Activated CD4-positive, alpha-beta T cell treated with anti-CD3 and anti-CD28 coated beads, Interleukin-2, amount 10 ng/mL, durations not matched to agents 24 days and 14 days (primary cell): ENCODE data around the gene FBXO10. TPM values are rescaled to one million over a fixed set of nuclear protein-coding genes. Genes with fewer than 3 reads are reported as not detected.

Experiments used
- DNase-seq: peaks from one replicate; pipeline ENCODE4 v3.0.0; 2022
- H3K27ac Mint-ChIP-seq: one replicate; pipeline ENCODE4 v1.8.0; 2022; ENCODE audit warnings: mild to moderate bottlenecking, mixed read lengths
- H3K27me3 Mint-ChIP-seq: one replicate; pipeline ENCODE4 v1.8.0; 2022; ENCODE audit warnings: mixed read lengths
- H3K36me3 Mint-ChIP-seq: one replicate; pipeline ENCODE4 v1.8.0; 2022; ENCODE audit warnings: low read depth, mild to moderate bottlenecking, mixed read lengths
- H3K4me1 Mint-ChIP-seq: one replicate; pipeline ENCODE4 v1.8.0; 2021; ENCODE audit warnings: mixed read lengths
- H3K4me3 Mint-ChIP-seq: one replicate; pipeline ENCODE4 v1.8.0; 2022; ENCODE audit warnings: mild to moderate bottlenecking, moderate library complexity, mixed read lengths
- H3K9me3 Mint-ChIP-seq: one replicate; pipeline ENCODE4 v1.8.0; 2021; ENCODE audit warnings: mixed read lengths
- intact Hi-C: fragments of 100-400 bp; cut with micrococcal nuclease; formaldehyde crosslinking; loops from one replicate; pipeline ENCODE4 v1.15.1; 2023
- total RNA-seq: library from RNA; stranded (reverse); gene quantifications from 2 replicates; pipeline ENCODE4 v1.2.3, GENCODE V29; 2022

FBXO10 gene
- total RNA-seq, 1 donor from 2014 or later: 2.7 TPM

DNA sequence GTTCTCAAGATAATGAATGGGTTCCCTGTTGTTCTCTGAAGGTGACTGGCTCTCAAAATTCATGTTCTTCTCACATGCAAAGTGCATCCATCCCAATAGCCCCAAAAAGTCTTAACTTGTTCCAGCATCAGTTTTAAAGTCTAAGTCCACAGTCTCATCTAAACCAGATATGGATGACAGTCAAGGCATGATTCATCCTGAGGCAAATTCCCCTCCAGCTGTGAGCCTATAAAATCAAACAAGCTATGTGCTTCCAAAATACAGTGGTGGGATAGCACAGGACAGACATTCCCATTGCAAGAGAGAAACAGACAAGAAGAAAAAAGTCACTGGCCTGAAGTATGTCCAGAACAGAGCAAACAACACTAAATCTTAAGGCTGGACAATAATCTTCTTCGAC lies 25.4 kb downstream of the FBXO10 start:
- no peaks in the 10 kb centered on the region for H3K9me3 Mint-ChIP-seq
- no peak overlapping the region for H3K27ac Mint-ChIP-seq
- no peak overlapping the region for H3K4me3 Mint-ChIP-seq
- H3K36me3 Mint-ChIP-seq: no peaks in the 10 kb centered on the region
- no peak for DNase-seq
- no peaks in the 10 kb centered on the region for H3K27me3 Mint-ChIP-seq
- H3K4me1 Mint-ChIP-seq: no peaks in the 10 kb centered on the region
- intact Hi-C loops: no loop called here

DNA sequence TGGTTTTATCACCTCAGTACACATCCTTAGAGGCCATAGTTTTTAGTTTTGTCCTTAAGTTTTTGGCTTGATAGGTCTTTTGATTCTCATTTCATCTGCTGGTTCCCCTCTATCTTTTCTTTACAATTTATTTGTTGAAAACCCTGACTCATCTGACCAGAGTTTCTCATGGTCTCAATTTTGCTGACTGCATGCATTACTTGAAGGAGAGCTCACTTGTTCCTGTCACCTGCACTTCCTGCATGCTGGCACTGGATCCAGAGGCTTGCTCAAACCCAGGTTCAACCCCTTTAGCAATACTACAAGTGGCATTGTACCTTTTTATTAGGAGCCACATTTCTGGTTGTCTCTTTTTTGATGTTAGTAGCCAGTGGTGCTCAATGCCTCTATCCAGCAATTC lies 26.7 kb downstream of the FBXO10 start:
- intact Hi-C loops: no loop called here
- Mint-ChIP-seq H3K27ac (no peak overlapping the region), H3K27me3 (no peaks in the 10 kb centered on the region), H3K9me3 (no peaks in the 10 kb centered on the region), H3K4me3 (no peak overlapping the region), H3K36me3 (no peaks in the 10 kb centered on the region), H3K4me1 (no peaks in the 10 kb centered on the region)
- no peak for DNase-seq

DNA sequence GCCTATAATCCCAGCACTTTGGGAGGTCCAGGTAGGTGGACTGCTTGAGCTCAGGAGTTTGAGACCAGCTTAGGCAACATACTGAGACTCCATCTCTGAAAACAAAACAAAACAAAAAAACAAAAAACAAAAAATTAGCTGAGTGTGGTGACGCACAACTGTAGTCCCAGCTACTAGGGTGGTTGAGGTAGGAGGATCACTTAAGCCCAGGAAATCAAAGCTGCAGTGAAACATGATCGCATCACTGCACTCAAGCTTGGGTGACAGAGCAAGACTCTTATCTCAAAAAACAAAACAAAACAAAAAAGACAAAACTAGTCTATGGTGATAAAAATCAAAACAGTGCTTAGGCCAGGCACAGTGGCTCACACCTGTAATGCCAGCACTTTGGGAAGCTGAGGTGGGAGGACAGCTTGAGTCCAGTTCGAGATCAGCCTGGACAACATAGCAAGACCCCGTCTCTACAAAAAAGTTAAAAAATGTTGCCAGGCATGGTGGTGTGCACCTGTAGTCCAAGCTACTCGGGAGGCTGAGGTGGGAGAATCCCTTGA lies 28.8 kb downstream of the FBXO10 start:
- intact Hi-C loops: no loop called here
- Mint-ChIP-seq H3K36me3 (no peaks in the 10 kb centered on the region), H3K4me1 (no peaks in the 10 kb centered on the region), H3K27ac (no peak overlapping the region), H3K4me3 (no peak overlapping the region), H3K9me3 (no peaks in the 10 kb centered on the region), H3K27me3 (no peaks in the 10 kb centered on the region)
- DNase-seq: no peak

DNA sequence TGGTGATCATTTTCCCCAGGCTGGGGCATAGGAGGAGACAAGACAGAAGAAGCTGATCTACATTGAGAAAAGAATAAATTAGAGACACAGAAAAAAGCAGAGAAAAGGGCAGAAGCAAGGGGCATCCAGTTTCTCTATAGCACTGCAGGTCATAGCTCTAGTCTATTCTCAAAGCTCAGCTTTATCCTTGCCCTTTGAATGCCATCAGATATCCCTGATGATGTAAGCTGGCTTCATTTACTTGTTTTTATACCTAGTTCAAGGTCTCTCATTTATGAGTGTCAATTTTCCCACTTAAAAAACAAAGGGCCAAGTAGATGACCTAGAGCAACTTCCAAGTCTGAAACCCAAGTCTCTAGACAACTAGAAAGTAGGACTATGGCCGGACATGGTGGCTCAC lies 32.7 kb downstream of the FBXO10 start:
- Mint-ChIP-seq H3K4me3 (no peak overlapping the region), H3K27me3 (no peaks in the 10 kb centered on the region), H3K36me3 (no peaks in the 10 kb centered on the region), H3K9me3 (no peaks in the 10 kb centered on the region), H3K4me1 (no peaks in the 10 kb centered on the region), H3K27ac (no peak overlapping the region)
- intact Hi-C loops: no loop called here
- no peak for DNase-seq

DNA sequence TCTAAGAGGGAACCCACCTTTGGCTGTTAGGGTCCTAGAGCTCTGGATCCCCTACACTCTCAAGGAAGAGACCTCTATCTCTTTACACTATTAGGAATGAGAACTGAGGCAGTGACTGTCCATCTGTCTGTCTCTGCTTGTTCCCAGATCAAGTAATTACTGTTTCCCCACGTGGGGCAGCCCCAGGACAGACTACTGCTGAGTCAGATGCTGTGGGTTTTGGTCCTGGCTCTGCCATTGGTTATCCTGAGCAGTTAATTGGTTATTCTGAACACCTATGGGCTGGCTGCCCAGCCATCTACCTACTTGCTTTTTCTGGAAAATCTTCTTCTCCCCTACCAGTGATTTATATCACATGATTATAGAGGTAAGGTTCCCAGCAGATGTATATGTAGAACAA lies 33.3 kb downstream of the FBXO10 start:
- intact Hi-C loops: no loop called here
- H3K27ac Mint-ChIP-seq: no peak overlapping the region

GRCh38 chr9:37542488-37542887 lies 33.7 kb downstream of the FBXO10 start:
- Mint-ChIP-seq H3K9me3 (no peaks in the 10 kb centered on the region), H3K27ac (no peak overlapping the region), H3K4me1 (no peaks in the 10 kb centered on the region), H3K27me3 (no peaks in the 10 kb centered on the region), H3K36me3 (no peaks in the 10 kb centered on the region), H3K4me3 (no peak overlapping the region)
- intact Hi-C loops: no loop called here
- no peak for DNase-seq

More for the DNA sequence above, 33.3 kb downstream of the FBXO10 start:
- Mint-ChIP-seq H3K9me3 (no peaks in the 10 kb centered on the region), H3K4me1 (no peaks in the 10 kb centered on the region), H3K27me3 (no peaks in the 10 kb centered on the region), H3K36me3 (no peaks in the 10 kb centered on the region), H3K4me3 (no peak overlapping the region)
- no peak for DNase-seq

DNA sequence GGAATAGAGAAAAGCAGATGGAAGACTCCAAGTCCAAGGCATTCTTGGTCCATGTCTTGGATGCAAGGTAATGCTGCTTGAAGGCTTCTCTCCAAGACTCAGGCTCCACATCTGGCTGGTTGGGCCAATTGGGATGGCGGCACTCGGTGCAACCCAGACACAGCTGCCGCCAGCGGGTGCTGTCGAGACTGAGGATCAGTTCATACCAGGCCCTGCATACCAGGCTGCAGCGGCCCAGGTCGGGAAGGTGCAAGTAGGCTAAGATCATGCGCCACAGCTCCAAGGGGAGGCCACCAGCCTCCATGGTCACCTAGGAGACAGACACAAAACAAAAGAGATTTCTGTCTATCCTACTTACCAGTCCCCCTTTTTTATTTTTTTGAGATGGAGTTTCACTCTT lies 34.7 kb downstream of the FBXO10 start:
- intact Hi-C loops: no loop called here
- no peak overlapping the region for H3K27ac Mint-ChIP-seq
- DNase-seq: no peak
- no peaks in the 10 kb centered on the region for H3K9me3 Mint-ChIP-seq
- no peaks in the 10 kb centered on the region for H3K36me3 Mint-ChIP-seq
- H3K4me1 Mint-ChIP-seq: no peaks in the 10 kb centered on the region
- no peaks in the 10 kb centered on the region for H3K27me3 Mint-ChIP-seq
- no peak overlapping the region for H3K4me3 Mint-ChIP-seq

DNA sequence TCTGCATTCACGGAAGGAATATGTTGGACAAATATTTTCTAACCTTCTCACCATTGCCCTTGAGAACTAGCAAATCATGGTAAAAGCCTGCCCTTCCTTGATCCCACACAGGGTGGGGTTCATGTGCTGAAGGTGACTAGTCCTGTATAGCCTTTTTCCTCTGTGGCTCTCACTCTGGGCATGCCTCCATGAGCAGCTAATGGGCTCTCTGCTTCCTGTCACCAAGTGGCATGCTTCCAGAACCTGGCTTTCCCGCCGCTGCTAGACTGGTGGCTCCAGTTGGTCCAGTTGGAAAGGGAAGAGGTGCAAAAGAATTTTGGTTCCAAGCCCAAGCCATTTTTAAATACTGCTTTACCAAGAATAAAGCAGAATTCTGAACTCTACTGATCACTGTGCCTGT lies 35.5 kb downstream of the FBXO10 start:
- Mint-ChIP-seq H3K9me3 (no peaks in the 10 kb centered on the region), H3K4me3 (no peak overlapping the region), H3K27ac (no peak overlapping the region), H3K36me3 (no peaks in the 10 kb centered on the region), H3K4me1 (no peaks in the 10 kb centered on the region), H3K27me3 (no peaks in the 10 kb centered on the region)
- intact Hi-C loops: no loop called here
- no peak for DNase-seq

- intact Hi-C loops: no loop called here
- Mint-ChIP-seq H3K4me3 (no peak overlapping the region), H3K9me3 (no peaks in the 10 kb centered on the region), H3K36me3 (no peaks in the 10 kb centered on the region), H3K4me1 (no peaks in the 10 kb centered on the region), H3K27ac (no peak overlapping the region), H3K27me3 (no peaks in the 10 kb centered on the region)
- no peak for DNase-seq
Measured at GRCh38 chr9:37539634-37540033, 36.5 kb downstream of the FBXO10 start.

GRCh38 chr9:37538099-37538498 lies 38.1 kb downstream of the FBXO10 start:
- DNase-seq: no peak
- no peaks in the 10 kb centered on the region for H3K36me3 Mint-ChIP-seq
- no peak overlapping the region for H3K4me3 Mint-ChIP-seq
- H3K27ac Mint-ChIP-seq: no peak overlapping the region
- H3K9me3 Mint-ChIP-seq: no peaks in the 10 kb centered on the region
- H3K27me3 Mint-ChIP-seq: no peaks in the 10 kb centered on the region
- intact Hi-C loops: no loop called here
- H3K4me1 Mint-ChIP-seq: no peaks in the 10 kb centered on the region

GRCh38 chr9:37534901-37535300 lies 41.3 kb downstream of the FBXO10 start:
- Mint-ChIP-seq H3K4me1 (no peaks in the 10 kb centered on the region), H3K9me3 (no peaks in the 10 kb centered on the region), H3K27me3 (no peaks in the 10 kb centered on the region), H3K36me3 (no peaks in the 10 kb centered on the region), H3K4me3 (no peak overlapping the region), H3K27ac (no peak overlapping the region)
- intact Hi-C loops: no loop called here
- DNase-seq: no peak

DNA sequence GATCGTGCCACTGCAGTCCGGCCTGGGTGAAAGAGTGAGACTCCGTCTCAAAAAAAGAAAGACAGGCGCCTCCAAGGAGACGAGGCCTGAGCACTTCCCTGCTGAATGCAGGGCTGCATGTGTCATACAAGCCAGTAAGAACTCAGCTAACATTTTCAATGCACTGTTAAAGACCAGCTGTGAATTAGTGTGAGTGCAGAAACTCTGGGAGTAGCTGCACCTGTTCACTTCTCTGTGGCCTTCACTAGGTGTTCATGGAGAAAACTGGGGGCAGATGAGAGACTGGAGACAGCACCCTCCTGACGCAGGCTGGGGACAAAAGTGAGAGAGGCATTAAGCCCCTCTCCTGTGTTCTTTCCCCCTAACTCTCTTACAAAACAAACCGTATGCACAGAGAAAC lies 41.8 kb downstream of the FBXO10 start:
- no peaks in the 10 kb centered on the region for H3K9me3 Mint-ChIP-seq
- H3K36me3 Mint-ChIP-seq: no peaks in the 10 kb centered on the region
- H3K27ac Mint-ChIP-seq: no peak overlapping the region
- no peak for DNase-seq
- intact Hi-C loops: no loop called here
- no peaks in the 10 kb centered on the region for H3K27me3 Mint-ChIP-seq
- H3K4me3 Mint-ChIP-seq: no peak overlapping the region
- no peaks in the 10 kb centered on the region for H3K4me1 Mint-ChIP-seq

DNA sequence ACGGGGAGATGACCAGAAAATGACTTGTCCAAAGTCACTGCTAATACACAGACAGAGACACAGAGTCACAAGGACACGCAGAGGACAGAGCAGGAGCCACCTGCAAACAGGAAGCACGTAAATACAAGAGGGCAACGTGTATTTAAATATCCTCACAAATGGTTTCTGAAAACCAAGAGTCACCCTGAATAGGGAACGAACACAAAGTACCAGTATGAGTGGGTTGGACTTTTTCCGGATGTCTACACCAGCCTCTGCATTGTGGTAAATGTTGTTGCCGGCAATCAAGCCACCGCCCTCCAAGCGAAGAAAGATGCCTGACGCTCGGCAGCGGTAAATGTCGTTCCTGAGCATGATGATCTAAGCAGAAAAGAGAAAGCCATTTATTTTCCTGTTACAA lies 44.5 kb downstream of the FBXO10 start:
- Mint-ChIP-seq H3K4me1 (peaks cover 9% of the 10 kb centered on the region), H3K27ac (no peak overlapping the region), H3K27me3 (no peaks in the 10 kb centered on the region), H3K36me3 (no peaks in the 10 kb centered on the region), H3K4me3 (no peak overlapping the region), H3K9me3 (no peaks in the 10 kb centered on the region)
- DNase-seq: no peak
- intact Hi-C loops: no loop called here

DNA sequence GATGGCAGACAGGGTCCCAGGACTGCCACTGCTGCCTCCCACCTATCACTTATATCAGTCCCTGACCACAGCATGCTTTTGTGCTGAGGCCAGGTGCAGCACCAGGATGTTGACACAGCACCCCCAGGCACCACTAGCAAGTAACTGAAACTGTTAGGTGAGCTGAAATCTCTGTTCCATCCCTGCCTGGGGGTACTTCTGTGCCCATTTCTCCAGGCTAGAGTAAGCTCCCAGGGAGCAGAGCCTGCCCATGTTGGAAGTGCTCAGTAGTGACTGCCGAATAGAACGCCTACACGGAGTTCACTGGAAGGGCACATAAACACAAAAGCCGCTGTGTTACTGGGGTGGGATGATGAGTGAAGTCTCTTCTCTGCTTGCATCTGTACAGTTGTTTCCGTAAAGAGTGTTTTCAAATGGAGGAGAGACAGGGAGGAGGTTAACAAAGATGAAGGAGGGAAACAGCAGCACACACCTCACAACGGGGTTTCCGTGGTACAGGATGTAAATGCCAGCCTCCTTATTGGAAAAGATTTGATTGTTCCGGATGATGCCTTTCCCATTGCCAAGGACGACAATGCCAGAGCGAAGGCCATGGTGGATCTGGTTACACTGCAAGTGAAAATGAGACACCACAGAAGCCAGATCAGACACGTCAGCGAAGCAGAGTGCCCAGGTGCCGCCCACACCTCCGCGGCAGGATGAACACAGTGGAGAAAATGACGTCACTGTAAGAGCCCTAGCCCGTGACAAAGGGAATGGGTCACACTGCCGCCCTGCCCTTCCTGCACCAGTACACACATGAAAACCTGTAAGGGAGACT lies 47.3 kb downstream of the FBXO10 start:
- Mint-ChIP-seq H3K4me3 (no peak overlapping the region), H3K27me3 (no peaks in the 10 kb centered on the region), H3K27ac (peak overlapping the region; percentile 45), H3K9me3 (no peaks in the 10 kb centered on the region), H3K4me1 (peaks cover 9% of the 10 kb centered on the region), H3K36me3 (no peaks in the 10 kb centered on the region)
- DNase-seq: peak; percentile 68
- intact Hi-C loops: no loop called here

- Mint-ChIP-seq H3K4me1 (peaks cover 6% of the 10 kb centered on the region), H3K27ac (no peak overlapping the region), H3K9me3 (no peaks in the 10 kb centered on the region), H3K36me3 (no peaks in the 10 kb centered on the region), H3K27me3 (no peaks in the 10 kb centered on the region), H3K4me3 (no peak overlapping the region)
- DNase-seq: no peak
- intact Hi-C loops: no loop called here
Measured at GRCh38 chr9:37523916-37524315, 52.3 kb downstream of the FBXO10 start.
